HCT116 (cell line): ENCODE measurements around the gene ZFYVE19. TPM values are rescaled to one million over a fixed set of nuclear protein-coding genes. Genes with fewer than 3 reads are reported as not detected.

ENCODE experiments used
- ATAC-seq: fragments of 200-7000 bp; cut with Tn5 transposase; 2 replicates; pipeline ENCODE4 v1.9.1; 2020; ENCODE audit warnings: mild to moderate bottlenecking, moderate library complexity
- BruUV-seq: library from RNA; stranded (reverse); fragments of 400-500 nt; replicated peaks from 2 replicates; lab custom pipeline; 2021; lab: Mats Ljungman, UMichigan
- CTCF ChIA-PET: fragments of 300-600 bp; sonication (Branson Sonifier 250); formaldehyde crosslinking; loops from one replicate; lab custom pipeline; 2021; ENCODE audit warnings: antibody characterized with exemption; lab: Charles Lee
- POLR2A ChIA-PET: fragments of 300-600, 350-600 bp; sonication (Branson Sonifier 250); formaldehyde crosslinking; loops from one replicate; lab custom pipeline; 2021; ENCODE audit warnings: antibody characterized with exemption; lab: Charles Lee
- RAD21 ChIA-PET, 2 experiments: fragments of 300-600 bp; sonication (Branson Sonifier 250); formaldehyde crosslinking; loops; one replicate each; lab custom pipeline; 2023; ENCODE audit warnings: low total read pairs in 2 of 2; ENCODE audit not compliant: uncharacterized antibody in 2 of 2, unreplicated experiment in 2 of 2, low non-redundant PET in 1 of 2; lab: Charles Lee
- DNase-seq: peaks from one replicate; pipeline ENCODE4 v3.0.0-alpha.2; 2010; ENCODE audit warnings: low read depth, low spot score
- H2AFZ ChIP-seq: fragments of 200-600 bp; shearing (Covaris generic), sonication (generic); 2 replicates; pipeline ENCODE4 v1.6.1; 2017; ENCODE audit warnings: low read depth, mixed run types, mixed read lengths, antibody characterized with exemption, low read length; ENCODE audit not compliant: poor library complexity, severe bottlenecking
- H3K27ac ChIP-seq: 2 replicates; pipeline ENCODE4 v1.5.1; 2012; ENCODE audit warnings: low read depth, low read length
- H3K27me3 ChIP-seq: fragments of 200-600 bp; sonication (generic); 2 replicates; pipeline ENCODE4 v1.6.1; 2016; ENCODE audit warnings: mixed run types, low read length, mixed read lengths; ENCODE audit not compliant: insufficient read depth
- H3K36me3 ChIP-seq, 2 experiments: fragments of 200-500 bp in 1 of 2; fragments of 200-600 bp in 1 of 2; sonication (Bioruptor generic) in 1 of 2; sonication (generic) in 1 of 2; 2 replicates each; pipeline versions ENCODE4 v1.5.1 to v1.6.1; 2014 to 2016; ENCODE audit warnings: low read length in 2 of 2, inconsistent platforms in 1 of 2, mixed read lengths in 1 of 2, mixed run types in 1 of 2; ENCODE audit not compliant: insufficient read depth in 2 of 2, control insufficient read depth in 1 of 2
- H3K4me1 ChIP-seq, 2 experiments: fragments of 200-600 bp in 1 of 2; sonication (generic) in 1 of 2; 2 replicates each; pipeline versions ENCODE4 v1.5.1 to v1.6.1; 2012 to 2017; ENCODE audit warnings: low read length in 2 of 2, inconsistent platforms in 1 of 2, mild to moderate bottlenecking in 1 of 2, mixed read lengths in 1 of 2, mixed run types in 1 of 2, moderate library complexity in 1 of 2; ENCODE audit not compliant: insufficient read depth in 2 of 2, control insufficient read depth in 1 of 2
- H3K4me2 ChIP-seq: fragments of 200-600 bp; sonication (generic); 2 replicates; pipeline ENCODE4 v1.6.1; 2017; ENCODE audit warnings: mixed run types, low read length, mixed read lengths
- H3K4me3 ChIP-seq, 2 experiments: fragments of 200-600 bp in 1 of 2; sonication (generic) in 1 of 2; replicated peaks in 1 of 2; 2 replicates each; pipeline ENCODE4 v1.5.1; 2011 to 2016; ENCODE audit warnings: low read length in 2 of 2, control low read depth in 1 of 2, low read depth in 1 of 2, mild to moderate bottlenecking in 1 of 2, mixed read lengths in 1 of 2, mixed run types in 1 of 2
- H3K79me2 ChIP-seq: fragments of 200-600 bp; sonication (generic); 2 replicates; pipeline ENCODE4 v1.6.1; 2017; ENCODE audit warnings: mild to moderate bottlenecking, mixed run types, low read length, moderate library complexity, mixed read lengths; ENCODE audit not compliant: insufficient read depth
- H3K9ac ChIP-seq: fragments of 200-600 bp; sonication (generic); 2 replicates; pipeline ENCODE4 v1.6.1; 2016; ENCODE audit warnings: low read length, mixed read lengths
- H3K9me2 ChIP-seq: fragments of 200-600 bp; sonication (generic), shearing (Covaris generic); 2 replicates; pipeline ENCODE4 v1.6.1; 2017; ENCODE audit warnings: mixed run types, mild to moderate bottlenecking, moderate library complexity; ENCODE audit not compliant: insufficient read depth
- H3K9me3 ChIP-seq, 2 experiments: fragments of 200-500 bp in 1 of 2; fragments of 200-600 bp in 1 of 2; sonication (Bioruptor generic) in 1 of 2; sonication (generic) in 1 of 2; 2 replicates each; pipeline ENCODE4 v1.6.1; 2014 to 2017; ENCODE audit warnings: low read length in 2 of 2, mixed read lengths in 2 of 2, inconsistent platforms in 1 of 2, low read depth in 1 of 2, mild to moderate bottlenecking in 1 of 2, mixed run types in 1 of 2, moderate library complexity in 1 of 2; ENCODE audit not compliant: control insufficient read depth in 1 of 2, insufficient read depth in 1 of 2
- H4K20me1 ChIP-seq: fragments of 200-600 bp; sonication (generic), shearing (Covaris generic); 2 replicates; pipeline ENCODE4 v1.6.1; 2017; ENCODE audit warnings: mixed run types, mild to moderate bottlenecking, moderate library complexity; ENCODE audit not compliant: insufficient read depth
- EZH2 ChIP-seq: fragments of 200-600 bp; sonication (generic); IDR thresholded peaks from 2 replicates; pipeline ENCODE4 v1.6.1; 2017; ENCODE audit warnings: antibody characterized with exemption, mixed run types
- EZH2phosphoT487 ChIP-seq: fragments of 200-600 bp; IDR thresholded peaks from 2 replicates; pipeline ENCODE4 v1.6.1; 2018; ENCODE audit warnings: antibody characterized with exemption, borderline replicate concordance
- POLR2AphosphoS5 ChIP-seq: IDR thresholded peaks from 2 replicates; pipeline ENCODE4 v1.6.1; 2011; ENCODE audit warnings: mild to moderate bottlenecking, low read depth, low read length, moderate library complexity
- RAD21 ChIP-seq: IDR thresholded peaks from 2 replicates; pipeline ENCODE4 v1.6.1; 2012; ENCODE audit warnings: low read depth, mild to moderate bottlenecking
- ZFX ChIP-seq: fragments of 450-650 bp; IDR thresholded peaks from 2 replicates; pipeline ENCODE4 v1.6.1; 2017
- intact Hi-C: fragments of 100-400 bp; cut with micrococcal nuclease; formaldehyde crosslinking; loops from 2 replicates; pipeline ENCODE4 v1.10.0; 2022
- total RNA-seq: library from RNA; stranded (reverse); gene quantifications from one replicate; pipeline ENCODE4 v1.2.1, GENCODE V29; 2021; ENCODE audit not compliant: unreplicated experiment
- TF ChIP-seq, protein P1 (sequence below): IDR thresholded peaks from 2 replicates; pipeline ENCODE4 v1.6.1; 2012; ENCODE audit warnings: low read depth

ZFYVE19 gene
- total RNA-seq, 1 experiment from 2014 or later: 29.1 TPM

DNA sequence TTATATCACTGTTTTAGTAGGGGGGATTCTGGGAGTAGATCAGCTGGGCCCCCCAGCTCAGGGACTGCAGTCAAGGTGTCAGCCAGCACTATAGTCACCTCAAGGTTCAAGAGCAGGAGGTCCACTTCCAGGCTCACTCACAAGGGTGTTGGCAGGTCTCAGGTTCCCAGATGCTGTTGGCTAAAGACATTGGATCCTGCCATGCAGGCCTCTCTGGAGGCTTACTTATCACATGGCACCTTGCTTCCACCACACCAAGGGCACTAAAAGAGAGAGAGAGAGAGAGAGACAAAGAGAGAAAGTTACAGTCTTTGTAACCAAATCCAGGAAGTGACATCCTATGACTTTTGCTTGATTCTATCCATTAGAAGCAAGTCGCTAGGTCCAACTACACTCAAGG lies 29.1 kb downstream of the ZFYVE19 start:
- ATAC-seq: no peak
- intact Hi-C loops: no loop called here
- BruUV-seq: no TSS peak
- no peaks in the 10 kb centered on the region for H4K20me1 ChIP-seq
- no peak overlapping the region for H3K9ac ChIP-seq
- ChIA-PET RAD21 (no interaction called here), POLR2A (no interaction called here), CTCF (no interaction called here)
- peaks cover 32 to 41% of the 10 kb centered on the region in 2 experiments for H3K4me1 ChIP-seq
- peak overlapping the region; percentile 30 for H3K4me2 ChIP-seq
- H3K36me3 ChIP-seq: no peaks in the 10 kb centered on the region
- H3K79me2 ChIP-seq: no peaks in the 10 kb centered on the region
- no peak for DNase-seq
- H3K9me3 ChIP-seq: no peaks in the 10 kb centered on the region
- H3K27ac ChIP-seq: peak overlapping the region; percentile 52
- H2AFZ ChIP-seq: no peak overlapping the region
- H3K27me3 ChIP-seq: no peaks in the 10 kb centered on the region
- no peaks in the 10 kb centered on the region for H3K9me2 ChIP-seq
- TF ChIP-seq, protein P1, sequence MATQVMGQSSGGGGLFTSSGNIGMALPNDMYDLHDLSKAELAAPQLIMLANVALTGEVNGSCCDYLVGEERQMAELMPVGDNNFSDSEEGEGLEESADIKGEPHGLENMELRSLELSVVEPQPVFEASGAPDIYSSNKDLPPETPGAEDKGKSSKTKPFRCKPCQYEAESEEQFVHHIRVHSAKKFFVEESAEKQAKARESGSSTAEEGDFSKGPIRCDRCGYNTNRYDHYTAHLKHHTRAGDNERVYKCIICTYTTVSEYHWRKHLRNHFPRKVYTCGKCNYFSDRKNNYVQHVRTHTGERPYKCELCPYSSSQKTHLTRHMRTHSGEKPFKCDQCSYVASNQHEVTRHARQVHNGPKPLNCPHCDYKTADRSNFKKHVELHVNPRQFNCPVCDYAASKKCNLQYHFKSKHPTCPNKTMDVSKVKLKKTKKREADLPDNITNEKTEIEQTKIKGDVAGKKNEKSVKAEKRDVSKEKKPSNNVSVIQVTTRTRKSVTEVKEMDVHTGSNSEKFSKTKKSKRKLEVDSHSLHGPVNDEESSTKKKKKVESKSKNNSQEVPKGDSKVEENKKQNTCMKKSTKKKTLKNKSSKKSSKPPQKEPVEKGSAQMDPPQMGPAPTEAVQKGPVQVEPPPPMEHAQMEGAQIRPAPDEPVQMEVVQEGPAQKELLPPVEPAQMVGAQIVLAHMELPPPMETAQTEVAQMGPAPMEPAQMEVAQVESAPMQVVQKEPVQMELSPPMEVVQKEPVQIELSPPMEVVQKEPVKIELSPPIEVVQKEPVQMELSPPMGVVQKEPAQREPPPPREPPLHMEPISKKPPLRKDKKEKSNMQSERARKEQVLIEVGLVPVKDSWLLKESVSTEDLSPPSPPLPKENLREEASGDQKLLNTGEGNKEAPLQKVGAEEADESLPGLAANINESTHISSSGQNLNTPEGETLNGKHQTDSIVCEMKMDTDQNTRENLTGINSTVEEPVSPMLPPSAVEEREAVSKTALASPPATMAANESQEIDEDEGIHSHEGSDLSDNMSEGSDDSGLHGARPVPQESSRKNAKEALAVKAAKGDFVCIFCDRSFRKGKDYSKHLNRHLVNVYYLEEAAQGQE: no peak
- no peak for TF ChIP-seq RAD21
- no peak for TF ChIP-seq EZH2
- no peak for TF ChIP-seq EZH2phosphoT487
- no peak for TF ChIP-seq POLR2AphosphoS5
- H3K4me3 ChIP-seq: no peak overlapping the region

DNA sequence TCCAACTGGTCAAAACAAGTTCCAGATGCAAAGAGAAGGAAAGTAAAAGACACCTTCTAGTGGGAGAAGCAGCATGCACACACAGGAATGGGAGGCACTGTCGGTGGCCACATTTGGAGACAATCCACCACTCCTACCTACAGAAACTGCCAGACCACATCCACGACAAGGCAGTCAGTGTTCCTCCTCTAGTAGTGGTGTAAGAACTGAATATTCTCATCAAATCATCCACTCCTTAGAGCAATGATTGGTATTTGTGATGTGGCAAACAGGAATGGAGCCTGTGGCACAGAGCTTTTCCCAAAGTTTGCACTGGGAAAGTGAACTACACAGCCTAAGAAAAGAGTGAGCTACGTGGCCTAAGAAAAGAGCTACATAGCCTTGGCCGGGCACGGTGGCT lies 31.9 kb downstream of the ZFYVE19 start:
- no peaks in the 10 kb centered on the region for H4K20me1 ChIP-seq
- no peak for DNase-seq
- no peak overlapping the region for H2AFZ ChIP-seq
- no TSS peak for BruUV-seq
- H3K4me1 ChIP-seq: peaks cover 33 to 41% of the 10 kb centered on the region in 2 experiments
- intact Hi-C loops: no loop called here
- POLR2A ChIA-PET: interaction anchor here (1.0 kb wide), 1 partner anchor 8 kb away, joined by 3 read pairs; no protein-coding TSS in a partner anchor
- H3K9me3 ChIP-seq: no peaks in the 10 kb centered on the region
- H3K79me2 ChIP-seq: 0 out of 2 replicates have a peak, but pooled peaks cover 5% of the 10 kb centered on the region
- no peak overlapping the region for H3K9ac ChIP-seq
- RAD21 ChIA-PET: no interaction called here
- no peaks in the 10 kb centered on the region for H3K9me2 ChIP-seq
- CTCF ChIA-PET: interaction anchor here (2.0 kb wide), 1 partner anchor 21 kb away, joined by 6 read pairs; no protein-coding TSS in a partner anchor
- no peak overlapping the region for H3K27ac ChIP-seq
- ATAC-seq: no peak
- H3K27me3 ChIP-seq: no peaks in the 10 kb centered on the region
- 0 out of 4 replicates have a peak, but pooled peaks cover 0 to 4% of the 10 kb centered on the region in 2 experiments for H3K36me3 ChIP-seq
- H3K4me2 ChIP-seq: no peak overlapping the region
- H3K4me3 ChIP-seq: no peak overlapping the region
- TF ChIP-seq ZFX: no peak
